SIG-M5 (cell line): ENCODE data around the gene DDX43.
"Not testable (repeated sequence)": the region's sequence is repeated elsewhere in the genome, so short reads cannot be mapped to it uniquely, and the experiment has no call there.

Experiments
- DNase-seq: peaks from one replicate; lab custom pipeline; 2025; lab: John Stamatoyannopoulos, UW

Gene DDX43

DNA sequence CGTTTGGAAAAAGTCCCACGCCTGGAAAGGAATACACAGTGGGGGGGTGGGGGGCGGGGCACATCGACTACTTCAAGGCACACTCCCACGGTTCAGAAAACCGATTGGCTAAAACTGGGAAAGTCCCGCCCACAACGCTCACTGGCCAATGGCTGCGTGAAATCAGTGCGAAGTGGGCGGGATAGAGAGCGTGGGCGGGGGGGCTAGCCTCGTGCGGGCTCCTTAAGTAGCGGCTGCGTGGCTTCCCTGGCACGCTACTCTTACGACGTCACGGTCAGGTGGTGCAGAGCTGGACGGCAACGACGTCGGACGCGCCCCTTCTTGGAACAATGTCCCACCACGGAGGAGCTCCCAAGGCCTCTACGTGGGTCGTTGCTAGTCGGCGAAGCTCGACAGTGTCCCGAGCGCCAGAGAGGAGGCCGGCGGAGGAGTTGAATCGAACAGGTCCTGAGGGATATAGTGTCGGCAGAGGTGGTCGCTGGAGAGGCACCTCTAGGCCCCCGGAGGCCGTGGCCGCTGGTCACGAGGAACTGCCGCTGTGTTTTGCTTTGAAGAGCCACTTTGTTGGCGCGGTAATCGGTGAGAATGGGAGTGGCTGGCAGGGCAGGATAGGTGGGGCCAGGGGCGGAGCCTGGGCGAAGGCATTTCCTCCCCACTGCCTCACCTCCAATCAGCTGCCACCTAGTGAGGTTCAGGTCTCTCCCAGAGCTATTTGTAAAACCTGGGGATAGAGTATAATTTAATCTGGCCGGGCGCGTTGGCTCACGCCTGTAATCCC, at the start of gene DDX43:
Gene DDX43 (plus strand): TSS at position 252 of the 778 bp plus-strand sequence. CDS start 78 bp downstream, at position 330.
- no peak for DNase-seq

DNA sequence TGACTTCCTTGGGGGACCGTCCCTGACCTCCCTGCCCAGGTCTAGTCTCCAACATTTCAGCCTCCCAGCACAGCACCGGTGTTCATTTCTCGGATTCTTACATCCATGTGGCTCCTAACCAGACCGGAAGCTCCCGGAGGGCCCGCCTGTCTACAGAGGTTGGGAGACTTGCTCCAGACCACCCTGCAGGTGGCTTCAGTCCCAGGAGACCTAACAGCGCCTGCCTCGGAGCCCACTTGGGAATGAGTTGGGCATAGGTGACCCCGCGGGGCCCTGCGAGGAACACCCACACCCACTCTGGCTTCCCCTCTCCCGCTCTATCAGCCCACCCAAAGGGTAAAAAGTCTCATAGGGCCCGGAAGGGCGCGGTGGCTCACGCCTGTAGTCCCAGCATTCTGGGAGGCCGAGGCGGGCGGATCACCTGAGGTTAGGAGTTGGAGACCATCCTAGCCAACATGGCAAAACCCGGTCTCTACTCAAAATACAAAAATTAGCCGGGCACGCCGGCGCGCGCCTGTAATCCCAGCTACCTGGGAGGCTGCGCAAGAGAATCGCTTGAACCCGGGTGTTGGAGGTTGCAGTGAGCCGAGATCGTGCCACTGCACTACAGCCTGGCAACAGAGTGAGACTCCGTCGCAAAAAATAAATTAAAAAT, 46.0 kb upstream of the DDX43 start:
- DNase-seq, result no peak

DNA sequence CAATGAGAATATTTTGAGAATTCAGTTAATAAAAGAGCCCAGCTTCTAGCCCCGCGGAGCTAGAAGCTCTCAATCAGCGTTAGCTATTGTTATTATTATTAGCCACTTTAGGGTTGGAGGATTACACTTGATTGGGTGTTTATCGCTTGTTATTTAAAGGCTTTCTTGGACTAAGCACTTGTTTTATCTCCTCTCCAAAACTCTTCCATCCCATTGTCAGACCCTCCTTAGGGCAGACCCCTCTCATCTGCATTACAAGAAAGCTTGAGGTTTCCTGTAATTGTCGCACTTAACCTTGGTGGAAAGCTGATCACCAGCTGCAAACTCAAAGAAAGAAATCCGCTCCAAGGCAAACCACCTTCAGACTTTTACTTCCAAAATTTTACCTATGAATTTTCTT, 45.3 kb upstream of the DDX43 start:
- DNase-seq, result no peak

DNA sequence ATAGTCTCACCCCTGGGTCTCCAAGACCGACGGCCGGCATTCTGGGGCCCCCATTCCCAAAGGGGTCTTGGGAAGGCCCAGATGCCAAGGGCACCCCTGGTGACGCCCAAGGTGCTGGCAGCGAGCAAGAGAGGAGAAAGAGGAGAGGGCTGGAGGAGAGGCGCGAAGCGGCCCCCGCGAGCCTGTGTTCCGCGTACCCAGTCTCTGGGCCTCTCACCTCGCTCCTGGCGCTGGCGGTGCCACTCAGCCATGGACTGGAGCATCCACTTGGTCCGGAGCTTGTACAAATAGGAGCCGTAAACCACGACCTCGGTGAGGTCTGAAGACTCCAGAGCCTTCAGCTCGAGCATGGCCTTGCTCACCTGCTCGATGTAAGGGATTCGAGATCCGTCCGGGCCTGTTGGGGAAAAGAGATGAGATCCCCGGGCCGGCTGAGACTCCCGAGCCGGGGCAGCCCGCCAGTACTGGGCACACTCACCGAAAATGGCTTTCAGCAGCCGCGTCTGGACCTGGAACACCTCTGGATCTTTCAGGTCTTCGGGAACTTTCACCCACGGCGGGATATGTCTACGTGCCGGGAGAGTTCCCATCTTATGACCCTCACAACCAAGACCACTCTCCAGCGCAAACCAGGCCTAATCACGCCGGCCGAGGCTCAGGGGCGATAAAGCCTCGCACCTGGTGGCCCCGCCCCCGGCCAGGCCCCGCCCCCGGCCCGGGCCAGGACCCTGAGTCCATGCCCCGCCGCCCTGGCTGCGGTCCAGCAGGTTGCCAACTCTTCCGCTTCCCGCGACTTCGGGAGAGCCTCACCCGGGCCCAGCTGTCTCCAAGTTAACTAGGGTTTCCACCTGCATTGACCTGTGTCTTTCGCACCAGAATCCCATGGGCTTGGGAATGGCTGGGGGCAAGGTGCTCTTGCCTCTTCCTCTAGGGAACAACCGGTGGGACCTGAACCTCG, 40.7 kb upstream of the DDX43 start, which contains the start of gene DPPA5:
Gene DPPA5 (minus strand): TSS at position 641 of the 958 bp plus-strand sequence. CDS start 51 bp downstream, at position 590.
- DNase-seq, result no peak

DNA sequence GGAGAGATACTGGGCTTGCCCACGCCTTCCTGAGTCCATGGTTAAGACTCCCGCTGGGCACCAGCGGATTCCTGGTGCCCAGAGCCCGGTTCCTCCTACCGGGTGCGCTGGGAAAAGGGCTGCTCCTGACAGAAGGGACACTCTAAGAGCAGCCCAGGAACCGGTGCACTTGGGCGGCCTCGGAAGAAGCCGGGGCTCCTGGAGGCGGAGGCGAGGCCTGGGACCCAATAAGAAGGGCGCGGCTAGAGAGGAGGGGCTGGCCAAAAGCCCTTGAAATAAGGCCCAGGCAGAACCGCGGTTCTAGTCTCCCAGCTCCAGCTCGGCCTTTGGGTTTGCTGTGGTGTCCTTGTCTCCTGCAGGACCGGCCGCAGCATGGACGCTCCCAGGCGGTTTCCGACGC, 32.3 kb upstream of the DDX43 start, which contains the start of gene KHDC3L:
Gene KHDC3L (plus strand): TSS at position 301 of the 400 bp plus-strand sequence. CDS start 72 bp downstream, at position 373.
- no peak for DNase-seq

DNA sequence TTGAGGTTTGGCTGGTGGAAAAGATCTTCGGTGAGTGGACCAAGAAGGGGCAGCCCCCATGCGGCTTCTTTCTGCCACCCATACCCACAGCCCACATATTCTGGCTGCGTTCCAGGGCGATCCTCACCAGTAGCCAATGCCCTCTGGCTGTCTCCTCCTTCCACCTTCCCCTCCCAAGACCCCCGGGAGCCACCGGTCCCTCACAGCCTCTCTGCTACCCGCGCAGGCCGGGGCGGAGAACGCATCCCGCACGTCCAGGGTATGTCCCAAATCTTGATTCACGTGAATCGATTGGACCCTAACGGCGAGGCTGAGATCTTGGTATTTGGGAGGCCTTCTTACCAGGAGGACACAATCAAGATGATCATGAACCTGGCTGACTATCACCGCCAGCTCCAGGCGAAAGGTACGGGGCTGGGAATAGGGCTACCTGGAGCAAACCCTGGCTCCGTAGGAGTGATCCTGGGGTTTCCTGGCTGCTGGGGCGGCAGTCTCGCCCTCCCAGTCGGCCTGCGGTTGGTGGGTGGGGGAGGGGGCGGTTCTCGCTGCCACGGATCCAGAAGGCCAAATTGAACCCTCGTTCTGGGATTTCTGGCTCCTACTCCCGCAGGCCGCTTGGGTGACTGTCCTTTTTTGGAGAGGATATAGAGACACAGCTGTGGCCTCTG, 31.6 kb upstream of the DDX43 start:
- DNase-seq, result no peak

DNA sequence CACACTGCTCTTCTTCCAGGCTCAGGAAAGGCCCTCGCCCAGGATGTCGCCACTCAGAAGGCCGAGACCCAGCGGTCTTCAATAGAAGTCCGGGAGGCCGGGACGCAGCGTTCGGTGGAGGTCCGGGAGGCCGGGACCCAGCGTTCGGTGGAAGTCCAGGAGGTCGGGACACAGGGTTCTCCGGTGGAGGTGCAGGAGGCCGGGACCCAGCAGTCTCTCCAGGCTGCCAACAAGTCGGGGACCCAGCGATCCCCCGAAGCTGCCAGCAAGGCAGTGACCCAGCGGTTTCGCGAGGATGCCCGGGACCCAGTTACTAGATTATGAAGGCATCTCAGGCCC, 31.1 kb upstream of the DDX43 start:
- DNase-seq, result no peak

DNA sequence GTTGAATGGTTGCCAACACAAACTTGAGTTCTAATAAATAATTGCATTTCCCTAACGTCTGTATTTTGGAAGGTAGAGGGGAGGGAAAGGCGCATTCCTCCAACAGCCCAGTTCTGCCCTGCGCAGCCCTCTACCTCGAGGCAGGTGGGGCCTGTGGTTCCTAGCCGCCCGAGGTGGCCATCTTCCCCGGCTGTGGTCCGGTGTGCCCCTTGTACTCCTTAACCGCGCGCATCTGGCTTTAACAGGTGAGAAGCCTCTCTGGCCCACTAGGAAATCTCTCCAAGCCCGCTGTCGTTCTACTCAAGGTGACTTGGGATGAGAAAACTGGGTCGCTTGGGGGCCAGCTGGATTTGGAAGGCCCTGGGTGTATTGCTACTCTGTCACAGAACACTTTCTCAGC, 30.5 kb upstream of the DDX43 start:
- DNase-seq, result no peak

DNA sequence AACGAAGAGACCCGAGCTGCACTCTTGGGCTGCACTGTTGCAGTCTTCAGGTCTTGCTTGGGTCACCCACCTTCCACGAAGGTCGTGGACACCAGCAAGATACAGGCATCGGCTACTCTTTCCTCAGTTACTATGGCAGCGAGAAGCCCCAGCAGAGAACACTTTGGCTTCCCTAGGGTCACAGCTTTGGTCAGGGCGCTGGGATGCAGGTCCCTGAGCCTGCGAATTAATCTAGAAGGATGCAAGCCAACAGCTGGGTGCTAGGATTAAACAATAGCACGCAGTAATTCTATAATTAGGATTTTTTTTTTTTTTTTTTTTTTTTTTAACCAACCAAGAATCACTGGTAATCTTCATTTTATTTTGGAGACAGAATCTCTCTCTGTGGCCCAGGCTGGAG, 30.1 kb upstream of the DDX43 start:
- DNase-seq, result no peak

DNA sequence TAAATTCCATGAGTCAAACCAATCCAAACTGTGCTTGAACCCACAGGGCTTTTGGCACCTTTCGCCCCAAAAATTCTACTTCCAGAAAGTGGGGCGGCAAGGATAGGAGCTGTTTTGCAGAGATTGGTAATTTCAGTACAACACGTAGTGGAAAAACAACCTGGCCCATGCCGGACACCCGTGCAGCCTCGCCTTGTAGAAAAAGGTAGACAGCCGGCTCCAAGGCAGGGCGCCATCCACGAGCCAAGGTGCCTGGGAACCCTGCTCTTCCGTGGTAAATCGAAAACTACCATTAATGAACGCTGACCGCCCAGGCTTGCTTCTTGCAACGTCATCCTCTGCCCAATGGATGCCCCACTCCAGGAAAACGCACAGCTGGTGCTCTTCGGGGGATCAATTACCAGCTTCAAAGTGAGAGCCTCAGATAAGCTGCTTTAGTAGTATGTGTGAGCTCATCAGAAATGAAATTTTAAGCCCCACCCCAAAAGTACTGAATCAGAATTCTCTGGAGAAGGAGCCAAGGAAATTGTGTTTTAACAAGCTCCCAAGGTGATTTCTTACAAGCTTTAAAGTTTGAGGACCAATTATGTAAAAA, 26.8 kb upstream of the DDX43 start:
- DNase-seq, result no peak

DNA sequence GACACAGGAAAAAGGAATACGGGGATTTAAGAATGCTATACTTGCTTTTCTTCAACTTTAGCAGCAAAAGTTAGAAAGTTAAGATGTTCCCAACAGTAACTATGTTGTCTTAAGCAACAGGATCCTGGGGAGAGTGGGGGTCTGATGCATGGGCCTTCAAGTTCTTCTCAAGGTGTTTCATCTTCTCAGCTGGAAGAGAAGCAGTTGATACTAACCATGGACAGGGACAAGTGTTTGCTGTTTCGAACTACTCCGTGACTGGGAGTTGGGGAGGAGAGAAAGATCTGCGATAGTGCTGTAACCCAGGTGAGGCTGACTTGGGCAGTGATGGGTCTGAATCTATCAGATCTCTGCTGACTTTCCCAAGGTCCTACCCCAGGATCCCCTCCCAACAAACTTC, 26.0 kb upstream of the DDX43 start:
- DNase-seq, result no peak

DNA sequence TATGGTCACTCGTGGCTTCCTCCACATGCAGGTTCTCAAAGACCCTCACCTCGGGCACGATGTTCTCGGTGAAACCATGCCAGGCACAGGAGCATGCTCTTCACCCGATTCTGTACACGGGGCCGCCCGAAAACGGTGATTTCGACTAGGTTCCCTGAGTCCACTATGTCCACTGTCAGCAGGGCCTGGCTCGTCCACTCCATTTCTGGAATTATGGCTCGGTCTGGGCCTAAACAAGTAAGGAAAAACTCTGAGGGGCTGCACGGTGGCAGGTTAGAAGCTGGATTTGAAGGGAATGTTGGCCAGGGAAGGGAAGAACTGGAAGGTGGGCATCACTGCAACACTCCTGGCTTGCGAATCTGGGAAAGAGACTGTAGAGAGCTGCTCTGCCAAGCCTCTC, 25.5 kb upstream of the DDX43 start:
- DNase-seq, result no peak

DNA sequence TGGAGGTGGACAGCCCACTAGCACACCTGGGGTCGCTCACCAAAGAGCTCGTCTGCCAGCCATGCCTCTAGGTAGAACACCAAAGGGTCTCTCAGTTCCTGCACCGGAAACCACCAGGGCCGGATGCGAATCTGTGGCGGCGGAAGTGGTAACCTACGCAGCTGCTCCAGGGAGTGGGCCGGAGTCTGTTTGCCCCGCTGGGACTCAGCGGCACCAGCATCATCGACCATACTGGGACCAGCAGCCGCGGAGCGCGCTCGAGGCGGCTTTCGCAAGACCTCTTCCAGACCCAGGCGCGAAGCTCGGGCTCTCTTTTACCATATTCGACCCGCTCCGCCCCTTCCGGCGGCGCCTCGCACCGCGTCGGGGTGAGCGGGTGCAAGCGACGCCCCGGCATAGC, 25.1 kb upstream of the DDX43 start, which contains the start of gene OOEP:
Gene OOEP (minus strand): TSS at position 335 of the 400 bp plus-strand sequence. CDS start 105 bp downstream, at position 230.
- DNase-seq, result no peak

DNA sequence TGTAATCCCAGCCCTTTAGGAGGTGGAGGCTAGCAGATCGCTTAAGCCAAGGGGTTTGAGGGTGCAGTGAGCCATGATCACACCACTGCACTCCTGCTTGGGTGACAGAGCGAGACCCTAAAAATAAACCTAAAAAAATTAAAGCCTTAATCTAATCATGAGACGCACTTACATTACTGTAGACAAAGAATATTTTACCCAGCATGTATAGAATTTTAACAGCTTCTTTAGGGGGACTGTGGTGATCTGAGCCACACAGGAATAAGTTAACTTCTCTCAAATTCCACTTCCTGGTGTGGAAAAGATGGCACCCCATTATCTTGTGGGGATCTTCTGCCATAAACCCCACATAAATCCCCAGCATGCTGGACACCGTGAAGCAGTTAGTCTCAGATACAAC, 22.6 kb upstream of the DDX43 start:
- no peak for DNase-seq

DNA sequence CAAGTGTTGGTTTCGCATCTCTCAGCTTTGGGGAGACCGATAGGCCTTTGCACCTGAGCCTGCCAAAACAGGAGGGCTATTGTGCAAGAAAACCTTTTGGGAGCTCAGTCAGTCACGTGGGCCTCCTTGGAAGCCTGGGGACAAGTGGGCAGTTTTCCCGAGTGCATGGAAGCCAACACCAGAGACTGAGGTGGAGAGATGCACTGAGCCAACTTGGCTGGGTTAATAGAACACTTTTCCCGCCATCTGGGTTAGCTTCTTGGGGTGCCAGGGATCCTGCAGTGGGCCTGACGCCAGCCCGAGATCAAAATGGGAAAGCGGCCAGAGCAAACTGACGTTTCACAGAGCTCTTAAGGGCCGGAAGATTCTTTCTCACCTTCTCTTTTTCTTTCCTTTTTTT, 22.1 kb upstream of the DDX43 start:
- DNase-seq, result no peak

DNA sequence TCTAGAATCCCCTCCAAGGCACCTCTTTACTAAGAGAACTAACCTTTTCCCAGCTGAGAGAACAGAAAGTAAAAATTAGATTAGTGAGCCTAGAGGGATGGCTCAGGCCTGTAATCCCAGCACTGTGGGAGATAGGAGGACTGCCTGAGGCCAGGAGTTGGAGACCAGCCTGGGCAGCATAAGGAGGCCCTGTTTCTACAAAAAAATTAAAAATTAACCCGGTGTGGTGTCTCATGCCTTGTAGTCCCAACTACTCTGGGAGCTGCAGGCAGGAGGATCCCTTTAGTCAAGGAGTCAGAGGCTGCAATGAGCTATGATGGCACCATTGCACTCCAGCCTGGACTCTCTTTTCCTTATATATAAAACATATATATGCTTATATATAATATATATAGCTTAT, 19.4 kb upstream of the DDX43 start:
- DNase-seq, result no peak

DNA sequence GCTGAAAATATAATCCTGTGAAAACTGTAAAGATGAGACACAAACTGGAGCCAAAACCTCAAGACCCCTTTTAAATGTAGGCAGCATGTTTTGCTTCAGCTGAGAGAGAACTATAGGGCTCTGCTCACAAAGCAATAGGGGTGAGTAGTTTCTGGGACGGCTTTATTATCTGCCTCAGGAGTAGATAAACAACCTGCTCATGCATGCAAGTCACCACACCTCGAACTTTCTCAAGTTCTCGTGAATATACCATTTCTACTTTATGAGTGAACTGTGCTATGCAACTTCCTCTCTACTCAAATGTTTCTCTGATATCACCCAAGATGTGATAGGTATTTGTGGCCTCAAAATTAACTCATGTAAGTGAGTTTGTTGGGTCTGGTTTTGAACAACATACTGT, 17.4 kb upstream of the DDX43 start:
- DNase-seq, result no peak

DNA sequence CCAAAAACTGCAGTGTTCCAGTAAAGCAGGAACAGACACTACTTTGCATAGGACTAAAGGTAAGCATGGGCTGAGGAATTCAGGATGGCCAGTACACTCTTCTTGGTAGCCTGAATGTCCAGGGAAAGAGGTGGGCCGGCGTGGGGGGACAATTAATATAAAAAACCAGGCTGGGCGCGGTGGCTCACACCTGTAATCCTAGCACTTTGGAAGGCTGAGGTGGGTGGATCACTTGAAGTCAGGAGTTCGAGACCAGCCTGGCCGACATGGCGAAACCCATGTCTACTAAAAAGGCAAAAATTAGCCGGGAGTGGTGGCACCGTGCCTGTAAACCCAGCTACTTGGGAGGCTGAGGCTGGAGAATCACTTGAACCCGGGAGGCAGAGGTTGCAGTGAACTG, 13.1 kb upstream of the DDX43 start:
- not testable (repeated sequence) for DNase-seq

DNA sequence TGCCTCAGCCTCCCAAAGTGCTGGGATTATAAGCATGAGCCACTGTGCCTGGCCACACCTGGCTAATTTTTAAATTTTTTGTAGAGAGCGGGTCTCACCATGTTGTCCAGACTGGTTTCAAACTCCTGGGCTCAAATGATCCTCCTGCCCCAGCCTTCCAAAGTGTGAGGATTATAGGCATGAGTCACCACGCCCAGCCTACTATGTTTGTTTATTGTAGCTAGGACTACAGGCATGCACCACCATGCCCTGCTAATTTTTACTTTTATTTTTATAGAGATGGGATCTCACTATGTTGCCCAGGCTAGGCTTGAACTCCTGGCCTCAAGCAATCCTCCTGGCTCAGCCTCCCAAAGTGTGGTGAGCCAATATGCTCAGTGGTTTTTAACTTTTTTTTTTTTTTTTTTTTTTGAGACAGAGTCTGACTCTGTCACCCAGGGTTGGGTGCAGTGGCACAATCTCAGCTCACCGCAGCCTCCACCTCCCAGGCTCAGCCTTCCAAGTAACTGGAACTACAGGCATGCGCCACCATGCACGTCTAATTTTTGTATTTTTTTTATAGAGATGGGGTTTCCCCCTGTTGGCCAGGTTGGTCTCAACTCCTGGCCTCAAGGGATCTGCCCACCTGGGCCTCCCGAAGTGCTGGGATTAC, 12.0 kb upstream of the DDX43 start:
- no peak for DNase-seq

DNA sequence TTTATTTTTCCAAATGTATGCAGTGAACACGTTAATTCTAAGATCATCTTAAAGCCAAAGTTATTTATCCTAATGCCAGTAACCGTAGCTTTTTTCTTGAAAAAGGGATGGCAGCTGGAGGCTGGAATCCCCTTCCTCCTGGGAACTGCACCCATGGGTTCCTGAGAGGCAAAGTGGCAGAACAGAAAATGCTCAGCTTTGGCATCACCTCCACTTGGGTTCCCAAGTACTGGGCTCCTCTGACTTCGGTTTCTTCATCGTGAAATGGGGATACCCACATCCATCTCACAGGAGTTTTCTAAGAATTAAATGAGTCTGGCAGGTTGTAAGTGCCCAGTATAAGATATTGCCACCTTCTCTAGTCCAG, 6.2 kb upstream of the DDX43 start:
- no peak for DNase-seq
